ENCODE results near the gene RPTOR.

RPTOR gene

GRCh38 chr17:80591788-80592187 is 47.1 kb downstream of the RPTOR start:
- no peak for DNase-seq (ENCODE audit: low spot score)

DNA sequence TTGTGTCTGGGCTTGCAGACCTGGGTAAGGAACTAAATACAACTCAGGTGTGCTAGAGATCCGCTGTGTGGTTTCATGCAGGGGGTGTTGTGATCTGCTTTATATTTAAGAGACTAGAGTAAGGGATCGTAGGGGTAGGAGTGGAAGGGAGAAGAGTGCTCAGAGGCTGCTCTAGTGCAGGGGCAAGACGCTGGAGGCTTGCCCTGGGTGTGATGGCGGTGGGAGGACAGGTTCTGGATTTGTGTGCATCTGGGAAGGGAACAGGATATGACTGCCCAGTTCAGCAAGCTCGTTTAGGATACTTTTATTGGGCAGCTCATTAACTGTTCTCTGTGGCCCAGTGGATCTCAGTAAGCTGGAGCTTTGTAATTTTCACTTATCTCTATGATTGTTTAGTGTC is 47.6 kb downstream of the RPTOR start:
- no peak for DNase-seq (ENCODE audit: low spot score)

DNA sequence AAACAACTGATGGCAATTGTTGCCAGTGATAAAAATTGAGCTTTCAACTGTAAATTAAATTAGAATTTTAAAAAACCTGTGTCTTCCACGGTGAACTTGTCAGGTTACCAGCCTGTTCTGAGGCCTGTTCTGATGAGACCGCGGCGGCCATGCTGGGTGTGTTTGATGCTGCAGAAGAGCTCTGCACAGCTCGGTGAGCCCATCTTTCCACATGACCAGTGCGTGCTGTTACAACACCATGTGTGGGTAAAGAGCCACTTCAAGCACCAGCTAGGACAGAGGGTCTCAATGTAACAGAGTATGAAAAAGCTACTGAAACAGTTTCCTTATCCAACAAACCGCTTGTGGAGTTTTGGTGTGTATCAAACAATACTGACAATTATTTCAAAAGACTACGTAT is 48.5 kb downstream of the RPTOR start:
- DNase-seq (ENCODE audit: low spot score): no peak

DNA sequence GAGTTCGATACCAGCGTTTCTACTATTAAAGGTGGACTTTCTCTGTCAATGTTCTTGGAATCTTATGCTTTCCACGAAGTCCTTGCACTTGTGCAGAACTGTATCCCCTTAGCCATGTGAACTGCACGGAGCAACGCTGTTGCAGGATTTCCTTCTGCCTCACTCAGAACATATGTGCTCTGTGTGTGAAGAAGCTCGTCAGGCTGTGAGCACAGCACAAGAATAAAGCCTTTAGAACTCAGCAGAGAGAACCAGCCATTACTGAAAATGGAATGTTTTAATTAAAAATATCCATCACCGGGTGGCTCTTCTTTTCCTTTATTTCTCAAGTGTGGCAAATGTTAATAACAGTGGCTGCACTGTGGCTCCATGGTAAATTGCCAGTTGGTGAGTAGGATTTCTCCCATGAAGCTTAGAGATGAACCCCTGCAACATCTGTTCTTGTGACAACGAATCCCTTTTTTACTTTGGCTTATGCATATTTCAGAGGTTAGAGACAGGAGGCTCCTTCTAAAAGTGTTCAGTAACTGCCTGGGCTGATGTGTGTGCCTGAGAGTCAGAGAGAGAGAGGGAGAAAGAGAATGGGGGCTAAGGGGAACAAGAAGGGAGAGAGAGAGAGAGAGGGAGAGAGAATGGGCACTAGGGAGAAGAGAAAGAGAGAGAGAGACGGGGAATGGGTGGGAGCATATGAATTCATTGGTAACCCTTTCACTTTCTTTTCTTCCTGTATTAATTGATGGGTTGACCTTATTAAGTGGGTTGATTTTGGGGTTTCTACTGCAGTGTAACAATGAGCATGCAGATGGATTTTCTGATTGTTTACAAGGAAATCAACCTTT is 50.0 kb downstream of the RPTOR start:
- DNase-seq (ENCODE audit: low spot score): peak; percentile 27

DNA sequence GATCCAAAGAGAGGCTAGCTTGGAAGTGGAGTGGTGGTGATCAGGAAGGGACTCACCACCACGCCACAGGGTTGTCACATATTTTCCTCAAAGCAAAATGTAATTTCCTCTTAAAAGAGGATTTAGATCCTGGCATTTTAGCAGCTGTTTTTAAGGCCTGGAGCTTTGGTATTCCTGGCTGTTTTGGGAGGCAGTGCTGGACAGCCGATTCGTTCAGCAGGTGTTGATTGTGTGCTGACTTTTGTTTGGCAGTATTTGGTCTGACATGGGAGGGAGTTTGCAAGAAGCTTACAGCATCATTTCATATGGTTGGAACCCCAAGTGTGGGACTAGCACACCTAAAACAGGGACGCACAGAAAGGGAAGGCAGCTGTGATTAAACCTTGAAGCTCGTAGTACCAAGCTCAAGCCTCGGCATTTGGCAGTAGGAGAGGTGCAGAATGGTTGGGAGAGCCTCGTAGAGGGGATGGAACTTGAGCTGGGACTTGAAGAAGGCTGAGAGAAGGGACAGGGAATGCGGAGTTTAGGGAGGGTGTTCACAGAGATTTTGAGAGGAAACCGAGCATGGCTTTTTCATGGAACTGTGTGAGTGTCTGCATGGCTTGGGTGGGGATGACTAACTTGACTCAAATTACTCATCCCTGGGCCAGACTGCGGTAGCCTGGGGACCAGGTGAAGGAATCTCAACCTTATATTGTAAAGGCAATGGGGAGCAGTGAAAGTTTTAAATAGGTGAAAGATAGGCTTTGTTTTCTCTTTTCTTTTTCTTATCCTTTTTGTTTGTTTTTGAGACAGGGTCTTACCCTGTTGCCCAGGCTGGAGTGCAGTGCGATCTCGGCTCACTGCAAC is 52.3 kb downstream of the RPTOR start:
- no peak for DNase-seq (ENCODE audit: low spot score)

- DNase-seq (ENCODE audit: low spot score): no peak
Measured at GRCh38 chr17:80598813-80599545, 54.3 kb downstream of the RPTOR start.

- DNase-seq (ENCODE audit: low spot score): peak; percentile 44
Measured at GRCh38 chr17:80599546-80600305, 55.1 kb downstream of the RPTOR start.

GRCh38 chr17:80601146-80601545 is 56.5 kb downstream of the RPTOR start:
- DNase-seq (ENCODE audit: low spot score): no peak

- DNase-seq (ENCODE audit: low spot score): no peak
Measured at GRCh38 chr17:80603396-80603795, 58.8 kb downstream of the RPTOR start.

- no peak for DNase-seq (ENCODE audit: low spot score)
Measured at GRCh38 chr17:80604009-80604669, 59.5 kb downstream of the RPTOR start.

DNA sequence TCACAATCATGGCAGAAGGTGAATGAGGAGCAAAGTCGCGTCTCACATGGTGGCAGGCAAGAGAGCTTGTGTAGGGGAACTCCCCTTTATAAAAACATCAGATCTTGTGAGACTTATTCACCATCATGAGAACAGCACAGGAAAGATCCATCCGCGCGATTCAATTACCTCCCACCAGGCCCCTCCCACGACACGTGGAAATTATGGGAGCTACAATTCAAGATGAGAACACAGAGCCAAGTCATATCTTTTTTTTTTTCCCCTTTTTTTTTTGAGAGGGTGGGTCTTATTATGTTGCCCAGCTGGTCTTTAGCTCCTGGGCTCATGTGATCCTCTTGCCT is 60.0 kb downstream of the RPTOR start:
- DNase-seq (ENCODE audit: low spot score): no peak

DNA sequence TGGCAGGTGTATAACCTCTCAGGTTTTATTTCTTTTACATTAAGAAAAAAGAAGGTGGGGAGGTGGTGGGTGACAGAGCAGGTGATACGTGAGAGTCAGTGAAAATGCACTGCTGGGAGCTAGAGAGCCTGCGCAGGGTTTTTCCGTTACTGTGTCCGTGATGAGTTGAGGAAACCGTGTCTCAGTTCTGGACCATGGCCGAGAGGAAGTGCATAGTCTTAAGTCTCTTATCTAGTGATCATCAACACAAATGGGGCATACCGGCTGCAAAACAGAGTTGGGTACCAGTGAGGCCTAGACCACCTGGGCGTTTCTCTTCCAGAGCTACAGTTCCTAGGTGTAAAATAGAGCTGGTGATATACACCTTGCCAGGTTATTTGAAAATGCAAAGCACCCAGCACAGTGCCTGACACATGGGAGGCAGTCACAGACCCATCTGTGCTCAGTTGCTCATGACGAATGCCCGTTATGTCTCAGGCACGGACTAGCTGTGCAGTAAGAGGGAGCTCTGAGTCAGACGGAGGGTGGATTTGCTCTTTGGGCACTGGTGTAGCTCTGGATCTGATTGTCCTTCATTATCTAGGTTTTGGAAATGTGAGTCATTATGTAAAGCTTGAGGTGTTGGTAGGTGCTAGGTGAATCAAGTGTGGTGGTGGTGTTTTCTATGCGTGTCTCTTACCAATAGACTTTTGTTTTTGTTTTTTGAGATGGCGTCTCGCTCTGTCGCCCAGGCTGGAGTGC is 60.9 kb downstream of the RPTOR start:
- DNase-seq (ENCODE audit: low spot score): no peak

GRCh38 chr17:80608326-80608725 is 63.7 kb downstream of the RPTOR start:
- DNase-seq (ENCODE audit: low spot score): no peak

DNA sequence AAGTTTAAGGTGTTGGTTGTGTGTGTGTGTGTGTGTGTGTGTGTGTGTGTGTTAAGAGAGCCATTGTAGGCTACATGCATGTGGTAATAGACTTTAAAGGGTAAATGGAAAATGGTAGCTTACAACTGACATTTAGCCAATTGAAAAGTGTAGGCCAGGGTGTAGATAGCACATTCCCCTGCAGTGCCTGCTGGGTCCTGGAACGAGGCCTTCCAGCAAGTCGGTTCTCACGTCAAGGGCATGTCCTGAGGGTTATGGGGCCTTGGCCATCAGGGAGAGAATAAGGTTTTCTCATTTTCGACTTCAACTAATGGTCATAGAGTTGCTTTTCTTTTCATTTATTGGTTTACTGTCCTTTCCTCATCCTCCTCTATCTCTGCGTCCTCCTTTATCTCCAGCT is 65.1 kb downstream of the RPTOR start:
- DNase-seq (ENCODE audit: low spot score): no peak

GRCh38 chr17:80611816-80612215 is 67.2 kb downstream of the RPTOR start:
- DNase-seq (ENCODE audit: low spot score): no peak

DNA sequence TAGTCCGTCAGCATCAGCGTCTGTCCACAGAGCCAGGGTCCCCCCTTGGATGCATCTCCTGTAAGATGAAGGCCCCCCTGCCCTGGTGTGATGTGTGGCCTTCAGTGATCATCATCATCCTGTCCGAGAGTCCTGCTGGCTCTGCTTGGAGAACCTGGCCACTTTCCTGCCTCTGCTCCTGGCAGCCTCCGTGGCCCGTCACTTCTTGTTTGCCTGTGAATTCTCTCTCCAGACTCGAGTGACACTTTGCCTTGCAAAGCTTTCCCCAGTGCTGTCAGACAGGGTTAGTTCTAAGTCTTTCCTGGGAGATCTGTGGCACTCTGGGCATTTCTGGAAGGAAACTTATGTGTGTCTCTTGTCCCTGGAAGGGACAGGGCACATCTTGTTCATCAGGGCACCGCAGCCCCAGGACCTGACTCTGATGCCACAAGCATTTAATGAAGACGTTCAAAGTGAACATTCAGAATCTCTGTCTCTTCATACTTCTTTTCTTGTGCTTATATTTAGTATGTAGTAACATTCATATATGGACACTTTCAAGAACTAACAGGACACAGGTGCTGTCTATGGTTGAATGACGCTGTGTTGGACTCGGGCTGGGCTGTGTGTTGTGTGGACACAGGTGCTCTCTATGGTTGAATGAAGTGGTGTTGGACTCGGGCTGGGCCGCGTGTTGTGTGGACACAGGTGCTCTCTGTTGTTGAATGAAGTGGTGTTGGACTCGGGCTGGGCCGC is 68.5 kb downstream of the RPTOR start:
- DNase-seq (ENCODE audit: low spot score): no peak

DNA sequence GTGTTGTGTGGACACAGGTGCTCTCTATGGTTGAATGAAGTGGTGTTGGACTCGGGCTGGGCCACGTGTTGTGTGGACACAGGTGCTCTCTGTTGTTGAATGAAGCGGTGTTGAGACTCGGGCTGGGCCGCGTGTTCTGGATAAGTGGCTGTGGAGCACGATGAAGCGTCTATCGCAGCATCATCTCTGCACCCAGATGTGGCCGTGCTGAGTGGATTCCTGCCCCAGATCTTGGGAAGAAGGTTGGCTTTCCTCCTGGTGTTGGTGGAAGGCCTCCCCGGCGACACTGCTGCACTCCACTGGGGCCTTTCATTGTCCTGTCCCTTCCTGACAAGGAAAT is 69.1 kb downstream of the RPTOR start:
- no peak for DNase-seq (ENCODE audit: low spot score)

GRCh38 chr17:80614332-80615047 is 69.9 kb downstream of the RPTOR start:
- no peak for DNase-seq (ENCODE audit: low spot score)

DNA sequence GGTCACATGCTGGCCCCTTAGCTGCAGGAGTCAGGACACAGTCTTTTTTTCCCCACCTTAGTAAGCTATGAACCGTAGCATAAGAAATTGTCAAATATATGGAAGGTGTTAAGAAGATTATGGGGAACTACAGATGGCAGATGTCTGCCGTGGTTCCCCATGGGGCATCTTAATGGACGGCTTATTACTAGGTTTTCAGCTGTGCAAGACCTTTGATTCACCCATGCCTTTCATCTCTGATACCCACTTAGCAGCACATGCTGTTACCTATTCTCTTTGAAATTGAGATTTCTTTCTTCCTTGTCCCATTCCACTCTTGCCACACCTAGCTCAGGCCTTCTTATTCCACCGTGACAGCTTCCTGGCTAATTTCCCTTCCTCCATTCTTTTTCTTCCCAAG is 70.7 kb downstream of the RPTOR start:
- no peak for DNase-seq (ENCODE audit: low spot score)

Measured in GM03348 (cell line).